CD14-positive monocyte (primary cell): ENCODE results near the gene APCDD1L. TPM values are rescaled to one million over a fixed set of nuclear protein-coding genes. Genes with fewer than 3 reads are reported as not detected.

Experiments
- DNase-seq, 3 donors: peaks; one replicate each; pipeline ENCODE4 v3.0.0-alpha.2; 2011 to 2022
- H2AFZ ChIP-seq: 2 replicates; pipeline ENCODE4 v1.6.0; 2012; ENCODE audit warnings: mild to moderate bottlenecking, low read depth, low read length, inconsistent platforms; ENCODE audit not compliant: insufficient read depth, poor library complexity, severe bottlenecking
- H3K27ac ChIP-seq, 2 donors: 1 replicate in 1 of 2; 2 replicates in 1 of 2; pipeline ENCODE4 v1.5.1; 2012 to 2013; ENCODE audit warnings: low read length in 2 of 2, control low read depth in 1 of 2, inconsistent platforms in 1 of 2, low read depth in 1 of 2, mild to moderate bottlenecking in 1 of 2
- H3K27me3 ChIP-seq, 2 donors: one replicate each; pipeline versions ENCODE4 v1.6.0 to v1.6.1; 2011 to 2013; ENCODE audit warnings: low read length in 2 of 2; ENCODE audit not compliant: control insufficient read depth in 2 of 2, insufficient read depth in 2 of 2
- H3K36me3 ChIP-seq, 2 donors: replicated peaks in 1 of 2; 1 replicate in 1 of 2; 2 replicates in 1 of 2; pipeline versions ENCODE4 v1.5.1 to v1.6.1; 2012 to 2013; ENCODE audit warnings: low read length in 2 of 2, control low read depth in 1 of 2, inconsistent platforms in 1 of 2, mild to moderate bottlenecking in 1 of 2; ENCODE audit not compliant: insufficient read depth in 2 of 2, control insufficient read depth in 1 of 2
- H3K4me1 ChIP-seq, 2 donors: 1 replicate in 1 of 2; 2 replicates in 1 of 2; pipeline versions ENCODE4 v1.5.1 to v1.6.1; 2012 to 2013; ENCODE audit warnings: low read length in 2 of 2, control low read depth in 1 of 2, inconsistent platforms in 1 of 2, mild to moderate bottlenecking in 1 of 2, moderate library complexity in 1 of 2; ENCODE audit not compliant: insufficient read depth in 2 of 2, control insufficient read depth in 1 of 2
- H3K4me2 ChIP-seq: replicated peaks from 2 replicates; pipeline ENCODE3; 2012; ENCODE audit warnings: low read length, moderate library complexity, mild to moderate bottlenecking; ENCODE audit not compliant: poor library complexity, severe bottlenecking; ENCODE audit errors: extremely low read depth
- H3K4me3 ChIP-seq, 3 experiments: fragments of 200-600 bp in 1 of 3; sonication (generic) in 1 of 3; replicated peaks in 1 of 3; 1 replicate in 2 of 3; 2 replicates in 1 of 3; pipeline ENCODE4 v1.5.1; 2011 to 2013; ENCODE audit warnings: low read length in 3 of 3, mild to moderate bottlenecking in 3 of 3, control low read depth in 2 of 3, low read depth in 2 of 3, inconsistent platforms in 1 of 3, moderate library complexity in 1 of 3
- H3K79me2 ChIP-seq: 2 replicates; pipeline ENCODE4 v1.6.0; 2012; ENCODE audit warnings: mild to moderate bottlenecking, control low read depth, inconsistent platforms, low read length, moderate library complexity; ENCODE audit not compliant: insufficient read depth
- H3K9ac ChIP-seq: 2 replicates; pipeline ENCODE4 v1.6.0; 2017; ENCODE audit warnings: low read length, mild to moderate bottlenecking; ENCODE audit not compliant: insufficient read depth, poor library complexity, severe bottlenecking
- H3K9me3 ChIP-seq, 2 donors: replicated peaks in 1 of 2; 1 replicate in 1 of 2; 2 replicates in 1 of 2; pipeline versions ENCODE4 v1.5.1 to v1.6.1; 2012 to 2013; ENCODE audit warnings: low read length in 2 of 2, control low read depth in 1 of 2; ENCODE audit not compliant: control insufficient read depth in 1 of 2, insufficient read depth in 1 of 2
- H4K20me1 ChIP-seq: 2 replicates; pipeline ENCODE4 v1.6.0; 2012; ENCODE audit warnings: mild to moderate bottlenecking, low read length, control low read depth, moderate library complexity; ENCODE audit not compliant: insufficient read depth
- H3K27ac Mint-ChIP-seq, 7 donors: one replicate each; pipeline ENCODE4 v1.8.0; 2020; ENCODE audit warnings: mild to moderate bottlenecking in 7 of 7, mixed read lengths in 7 of 7, moderate library complexity in 6 of 7, inconsistent platforms in 2 of 7
- H3K27me3 Mint-ChIP-seq, 3 donors: one replicate each; pipeline ENCODE4 v1.8.0; 2021 to 2022; ENCODE audit warnings: low read depth in 3 of 3, mild to moderate bottlenecking in 3 of 3, mixed read lengths in 3 of 3, moderate library complexity in 3 of 3, inconsistent platforms in 1 of 3
- H3K36me3 Mint-ChIP-seq, 2 donors: one replicate each; pipeline ENCODE4 v1.8.0; 2020; ENCODE audit warnings: mixed read lengths in 2 of 2, inconsistent platforms in 1 of 2, mild to moderate bottlenecking in 1 of 2
- H3K4me1 Mint-ChIP-seq: one replicate; pipeline ENCODE4 v1.8.0; 2020; ENCODE audit warnings: mild to moderate bottlenecking, mixed read lengths
- H3K4me3 Mint-ChIP-seq, 2 donors: one replicate each; pipeline ENCODE4 v1.8.0; 2020; ENCODE audit warnings: mild to moderate bottlenecking in 2 of 2, mixed read lengths in 2 of 2, moderate library complexity in 1 of 2
- H3K9me3 Mint-ChIP-seq, 7 donors: one replicate each; pipeline ENCODE4 v1.8.0; 2020 to 2022; ENCODE audit warnings: mixed read lengths in 7 of 7, mild to moderate bottlenecking in 6 of 7, moderate library complexity in 6 of 7, inconsistent platforms in 2 of 7
- CTCF ChIP-seq: fragments of 200-600 bp; IDR thresholded peaks from one replicate; pipeline ENCODE4 v1.8.0; 2022; ENCODE audit warnings: antibody characterized with exemption, mild to moderate bottlenecking
- WGBS: methylation state at CpG from one replicate; pipeline ENCODE4 v1.1.5; 2013; ENCODE audit warnings: missing lambda C conversion rate; ENCODE audit not compliant: insufficient coverage; 5-methylcytosine and 5-hydroxymethylcytosine counted together
- intact Hi-C, 2 donors: fragments of 100-400 bp; cut with micrococcal nuclease; formaldehyde crosslinking; loops; one replicate each; pipeline versions ENCODE4 v1.15.0 to v1.15.1; 2023
- polyA plus RNA-seq, 3 donors: library from polyadenylated mRNA; depleted of rRNA in 1 of 3; unstranded in 2 of 3; stranded (reverse) in 1 of 3; fragments of 300-500 nt in 2 of 3; fragments of >200 nt in 1 of 3; fragmentation: Illumina TruSeq in 2 of 3; gene quantifications; 1 replicate in 2 of 3; 2 replicates in 1 of 3; pipeline ENCODE4 v1.2.3, GENCODE V29; 2012 to 2021

The APCDD1L gene
- polyA plus RNA-seq, 3 donors: not detected

DNA sequence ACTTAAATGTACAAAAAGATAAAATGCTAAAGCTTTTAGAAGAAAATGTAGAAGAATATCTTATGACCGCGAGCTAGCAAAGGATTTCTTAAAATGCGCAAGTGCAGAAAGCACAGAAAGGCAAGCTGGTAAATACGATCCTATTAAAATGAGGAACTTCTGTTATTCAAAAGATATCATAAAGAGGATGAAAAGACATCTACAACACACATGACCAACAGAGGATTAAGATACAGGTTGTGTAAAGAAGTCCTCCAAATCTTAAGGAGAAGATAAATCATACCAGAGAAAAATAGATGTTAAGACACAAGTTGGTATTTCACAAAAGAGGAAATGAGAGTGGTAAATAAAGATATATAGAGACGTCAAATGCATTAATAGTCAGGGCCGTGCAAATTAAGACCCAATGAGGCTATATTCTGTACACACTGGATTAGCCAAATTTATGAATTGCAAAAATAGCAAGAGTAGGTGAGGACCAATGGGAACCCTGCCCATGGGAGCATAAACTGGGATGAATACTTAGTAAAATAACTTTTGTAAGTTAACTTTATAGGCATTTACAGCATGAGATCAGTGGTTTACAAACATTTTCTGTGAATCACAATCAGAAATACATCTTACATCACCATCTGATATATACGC is 23.0 kb downstream of the APCDD1L start:
- no peak for DNase-seq
- H3K27me3 Mint-ChIP-seq: peaks cover 5 to 9% (median 6%) of the 10 kb centered on the region in 3 donors
- H3K27me3 ChIP-seq: peaks cover 0 to 2% of the 10 kb centered on the region in 2 donors
- H3K9me3 ChIP-seq: peaks cover 4 to 8% of the 10 kb centered on the region in 2 donors
- no peak overlapping the region for H3K4me2 ChIP-seq
- H3K4me3 Mint-ChIP-seq: no peak overlapping the region
- intact Hi-C loops: no loop called here
- H3K9ac ChIP-seq: no peak overlapping the region
- no peak overlapping the region for H2AFZ ChIP-seq
- no peak overlapping the region for H3K4me3 ChIP-seq
- no peaks in the 10 kb centered on the region for H3K4me1 ChIP-seq
- H3K27ac ChIP-seq: no peak overlapping the region
- H3K36me3 Mint-ChIP-seq: no peaks in the 10 kb centered on the region
- H3K36me3 ChIP-seq: no peaks in the 10 kb centered on the region
- H3K4me1 Mint-ChIP-seq: no peaks in the 10 kb centered on the region
- WGBS: 74% methylated on average over 6 of the region's 7 CpGs
- no peaks in the 10 kb centered on the region for H3K79me2 ChIP-seq
- peaks cover 5 to 15% (median 9%) of the 10 kb centered on the region in 7 donors for H3K9me3 Mint-ChIP-seq
- no peaks in the 10 kb centered on the region for H4K20me1 ChIP-seq
- no peak for TF ChIP-seq CTCF
- H3K27ac Mint-ChIP-seq: no peak overlapping the region

DNA sequence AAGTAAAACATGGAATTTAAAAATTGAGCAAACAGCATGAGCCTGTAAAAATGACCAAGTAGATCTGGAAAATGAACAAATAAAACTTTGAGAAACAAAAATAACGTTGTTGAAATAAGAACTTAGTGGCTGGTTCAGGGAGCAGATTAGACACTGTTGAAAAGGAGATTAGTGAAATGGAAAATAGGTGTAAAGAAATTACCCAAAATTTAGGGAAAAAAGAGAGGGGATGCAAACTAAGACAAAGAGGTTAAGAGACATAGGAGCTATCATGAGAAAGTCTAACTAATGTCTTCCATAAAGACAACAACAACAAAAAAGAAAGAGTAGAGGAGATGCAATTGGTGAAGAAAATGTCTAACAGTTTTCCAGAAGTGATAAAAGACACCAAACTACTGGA is 29.0 kb downstream of the APCDD1L start:
- no peak for DNase-seq
- Histone ChIP-seq H3K4me2 (no peak overlapping the region), H4K20me1 (no peaks in the 10 kb centered on the region), H3K27me3 (peaks cover 0 to 7% of the 10 kb centered on the region in 2 donors), H3K4me3 (no peak overlapping the region), H2AFZ (no peak overlapping the region), H3K9me3 (peaks cover 12 to 18% of the 10 kb centered on the region in 2 donors), H3K36me3 (no peaks in the 10 kb centered on the region), H3K9ac (no peak overlapping the region), H3K27ac (no peak overlapping the region), H3K4me1 (no peaks in the 10 kb centered on the region), H3K79me2 (no peaks in the 10 kb centered on the region)
- Mint-ChIP-seq H3K27ac (no peak overlapping the region), H3K36me3 (no peaks in the 10 kb centered on the region), H3K9me3 (peaks cover 10 to 34% (median 27%) of the 10 kb centered on the region in 7 donors), H3K4me1 (no peaks in the 10 kb centered on the region), H3K4me3 (no peak overlapping the region), H3K27me3 (peaks cover 9 to 18% (median 9%) of the 10 kb centered on the region in 3 donors)
- intact Hi-C loops: no loop called here
- WGBS: 60% methylated on average over 1 of the region's 1 CpG
- no peak for TF ChIP-seq CTCF
